ENCODE measurements around the gene NAA25. TPM values are rescaled to one million over a fixed set of nuclear protein-coding genes. Genes with fewer than 3 reads are reported as not detected.

NAA25 gene
- total and polyA plus RNA-seq, 8 donors, result 2.3 to 72.6 (median 11.3) TPM

DNA sequence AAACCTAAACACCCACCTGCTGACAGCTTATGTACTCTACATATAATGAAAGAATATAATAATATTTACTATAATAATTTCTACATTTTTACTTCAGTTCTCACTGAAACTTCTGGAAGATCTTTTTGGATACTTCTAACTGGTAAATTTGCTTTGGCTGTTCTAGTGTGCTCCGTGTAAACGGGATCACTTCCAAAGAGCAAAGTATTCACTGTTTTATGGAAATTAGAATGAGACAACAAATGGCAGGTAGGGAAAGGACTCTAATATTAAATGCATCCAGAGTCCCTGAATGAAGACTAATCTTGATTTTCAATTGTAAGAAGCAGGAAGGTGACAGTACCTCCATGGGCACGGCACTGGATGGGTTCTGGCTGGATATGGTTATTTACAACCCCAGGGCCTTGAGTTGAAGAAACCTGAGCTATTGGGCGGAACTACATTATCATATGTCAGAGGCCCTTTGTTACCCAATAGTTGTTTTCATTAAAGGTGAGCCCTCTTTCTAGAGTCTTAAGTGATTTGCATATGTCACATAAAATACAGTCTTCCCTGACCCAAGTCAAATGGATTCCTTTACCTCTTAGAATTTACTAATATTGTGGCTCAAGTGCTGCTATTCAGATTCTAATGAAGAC, 84.7 kb downstream of the NAA25 start:
- 60 to 81% (median 64%) methylated on average over 4 of the region's 4 CpGs for WGBS, 5 donors
- Histone ChIP-seq H3K27me3 (no peaks in the 10 kb centered on the region), H3K27ac (no peak overlapping the region), H3K4me1 (peaks cover 2 to 34% (median 16%) of the 10 kb centered on the region in 4 donors), H3K4me3 (no peak overlapping the region), H3K9me3 (no peaks in the 10 kb centered on the region), H3K36me3 (peaks cover 19 to 82% (median 69%) of the 10 kb centered on the region in 4 donors)
- no peak for DNase-seq
- intact Hi-C loops (cut with DNase I; ENCODE audit: low total_unique reads), result no loop called here
- no peak for TF ChIP-seq EP300 (IDR thresholded peaks at IDR 0.05)
- TF ChIP-seq, protein P1, sequence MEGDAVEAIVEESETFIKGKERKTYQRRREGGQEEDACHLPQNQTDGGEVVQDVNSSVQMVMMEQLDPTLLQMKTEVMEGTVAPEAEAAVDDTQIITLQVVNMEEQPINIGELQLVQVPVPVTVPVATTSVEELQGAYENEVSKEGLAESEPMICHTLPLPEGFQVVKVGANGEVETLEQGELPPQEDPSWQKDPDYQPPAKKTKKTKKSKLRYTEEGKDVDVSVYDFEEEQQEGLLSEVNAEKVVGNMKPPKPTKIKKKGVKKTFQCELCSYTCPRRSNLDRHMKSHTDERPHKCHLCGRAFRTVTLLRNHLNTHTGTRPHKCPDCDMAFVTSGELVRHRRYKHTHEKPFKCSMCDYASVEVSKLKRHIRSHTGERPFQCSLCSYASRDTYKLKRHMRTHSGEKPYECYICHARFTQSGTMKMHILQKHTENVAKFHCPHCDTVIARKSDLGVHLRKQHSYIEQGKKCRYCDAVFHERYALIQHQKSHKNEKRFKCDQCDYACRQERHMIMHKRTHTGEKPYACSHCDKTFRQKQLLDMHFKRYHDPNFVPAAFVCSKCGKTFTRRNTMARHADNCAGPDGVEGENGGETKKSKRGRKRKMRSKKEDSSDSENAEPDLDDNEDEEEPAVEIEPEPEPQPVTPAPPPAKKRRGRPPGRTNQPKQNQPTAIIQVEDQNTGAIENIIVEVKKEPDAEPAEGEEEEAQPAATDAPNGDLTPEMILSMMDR (IDR thresholded peaks at IDR 0.05), result no peak
- TF ChIP-seq POLR2AphosphoS5 (IDR thresholded peaks at IDR 0.05), result no peak
- no peak for TF ChIP-seq POLR2A (IDR thresholded peaks at IDR 0.05)

DNA sequence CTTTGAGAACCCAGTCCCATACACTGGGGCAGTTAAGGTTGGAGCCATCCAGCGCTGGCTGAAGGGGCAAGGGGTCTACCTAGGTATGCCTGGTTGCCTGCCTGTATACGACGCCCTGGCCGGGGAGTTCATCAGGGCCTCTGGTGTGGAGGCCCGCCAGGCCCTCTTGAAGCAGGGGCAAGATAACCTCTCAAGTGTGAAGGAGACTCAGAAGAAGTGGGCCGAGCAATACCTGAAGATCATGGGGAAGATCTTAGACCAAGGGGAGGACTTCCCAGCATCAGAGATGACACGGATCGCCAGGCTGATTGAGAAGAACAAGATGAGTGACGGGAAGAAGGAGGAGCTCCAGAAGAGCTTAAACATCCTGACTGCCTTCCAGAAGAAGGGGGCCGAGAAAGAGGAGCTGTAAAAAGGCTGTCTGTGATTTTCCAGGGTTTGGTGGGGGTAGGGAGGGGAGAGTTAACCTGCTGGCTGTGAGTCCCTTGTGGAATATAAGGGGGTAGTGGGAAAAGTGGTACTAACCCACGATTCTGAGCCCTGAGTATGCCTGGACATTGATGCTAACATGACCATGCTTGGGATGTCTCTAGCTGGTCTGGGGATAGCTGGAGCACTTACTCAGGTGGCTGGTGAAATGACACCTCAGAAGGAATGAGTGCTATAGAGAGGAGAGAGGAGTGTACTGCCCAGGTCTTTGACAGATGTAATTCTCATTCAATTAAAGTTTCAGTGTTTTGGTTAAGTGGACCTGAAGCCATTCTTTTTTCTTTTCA, 86.2 kb downstream of the NAA25 start:
- Histone ChIP-seq H3K4me1 (peaks cover 6 to 44% (median 26%) of the 10 kb centered on the region in 4 donors), H3K36me3 (peaks cover 15 to 80% (median 67%) of the 10 kb centered on the region in 4 donors)
- WGBS, 5 donors, result 81 to 88% (median 85%) methylated on average over 11 of the region's 11 CpGs

DNA sequence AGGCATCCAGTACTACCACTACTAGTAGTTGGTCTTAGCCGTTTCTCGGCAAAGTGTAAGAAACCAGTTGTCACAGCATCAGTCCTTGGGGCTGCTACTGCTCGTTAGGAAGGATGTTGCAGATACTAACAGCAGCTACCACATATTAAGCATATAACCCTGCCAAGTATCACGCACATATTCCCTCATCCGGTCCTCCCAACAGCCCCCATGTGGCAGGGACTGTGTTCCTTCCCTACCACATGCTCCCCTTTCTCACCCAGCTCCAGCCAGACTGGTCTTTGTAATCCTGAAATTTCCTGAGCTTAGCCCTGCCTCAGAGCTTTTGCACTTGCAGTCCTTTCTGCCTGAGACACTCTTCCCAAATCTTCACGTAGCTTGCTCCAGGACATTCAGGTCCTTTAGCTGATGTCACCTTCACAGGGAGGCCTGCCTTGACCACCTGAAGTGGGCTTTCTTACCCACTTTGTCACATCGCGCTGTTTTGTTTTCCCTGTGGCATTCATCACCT, 87.6 kb downstream of the NAA25 start:
- no peak for DNase-seq
- Histone ChIP-seq H3K36me3 (peaks cover 18 to 89% (median 76%) of the 10 kb centered on the region in 4 donors), H3K4me3 (no peak overlapping the region), H3K27ac (no peak overlapping the region), H3K27me3 (no peaks in the 10 kb centered on the region), H3K4me1 (peaks cover 6 to 39% (median 24%) of the 10 kb centered on the region in 4 donors), H3K9me3 (no peaks in the 10 kb centered on the region)
- TF ChIP-seq POLR2A (IDR thresholded peaks at IDR 0.05) (no peak), POLR2AphosphoS5 (IDR thresholded peaks at IDR 0.05) (no peak), EP300 (IDR thresholded peaks at IDR 0.05) (no peak)
- TF ChIP-seq, protein P1 (IDR thresholded peaks at IDR 0.05), result no peak
- intact Hi-C loops (cut with DNase I; ENCODE audit: low total_unique reads), result no loop called here
- 86 to 94% (median 88%) methylated on average over 8 of the region's 8 CpGs for WGBS, 5 donors

More for the DNA sequence above, 86.2 kb downstream of the NAA25 start:
- TF ChIP-seq EP300 (IDR thresholded peaks at IDR 0.05) (no peak), POLR2AphosphoS5 (IDR thresholded peaks at IDR 0.05) (no peak), POLR2A (IDR thresholded peaks at IDR 0.05) (no peak)
- TF ChIP-seq, protein P1 (IDR thresholded peaks at IDR 0.05), result no peak
- intact Hi-C loops (cut with DNase I; ENCODE audit: low total_unique reads), result no loop called here
- Histone ChIP-seq H3K4me3 (no peak overlapping the region), H3K27ac (no peak overlapping the region), H3K27me3 (no peaks in the 10 kb centered on the region), H3K9me3 (no peaks in the 10 kb centered on the region)
- DNase-seq, result no peak

DNA sequence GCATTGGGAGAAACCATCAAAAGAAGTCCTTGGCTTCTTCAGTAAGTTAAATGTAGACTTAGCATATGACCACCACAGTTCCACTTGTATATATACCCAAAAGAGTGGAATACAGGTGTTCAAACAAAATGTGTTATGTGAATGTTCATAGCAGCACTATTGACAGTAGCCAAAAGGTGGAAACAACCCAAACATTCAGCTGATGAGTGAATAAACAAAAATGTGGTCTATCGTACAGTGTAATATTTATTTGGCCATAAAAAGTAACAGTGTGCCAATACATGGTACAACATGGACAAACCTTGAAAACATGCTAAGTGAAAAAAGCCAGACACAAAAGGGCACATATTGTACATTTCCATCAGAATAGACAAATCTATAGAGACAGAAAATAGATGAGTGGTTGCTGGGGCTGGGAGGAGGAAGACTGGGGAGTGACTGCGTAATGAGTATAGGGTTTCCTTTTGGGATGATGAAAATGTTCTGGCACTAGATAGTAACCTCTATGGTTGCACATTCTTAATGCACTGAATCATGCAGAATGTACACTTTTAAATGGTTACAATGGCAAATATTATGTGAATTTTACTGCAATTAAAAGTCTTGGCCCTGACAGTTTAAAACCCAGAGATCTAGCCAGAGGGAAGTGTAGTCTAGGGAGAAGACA, 89.9 kb downstream of the NAA25 start:
- 59 to 72% (median 64%) methylated on average over 2 of the region's 2 CpGs for WGBS, 5 donors
- H3K4me3 ChIP-seq, result no peak overlapping the region

More for the DNA sequence above, 89.9 kb downstream of the NAA25 start:
- intact Hi-C loops (cut with DNase I; ENCODE audit: low total_unique reads), result no loop called here
- no peak overlapping the region for H3K27ac ChIP-seq
- peaks cover 21 to 78% (median 67%) of the 10 kb centered on the region in 4 donors for H3K36me3 ChIP-seq
- H3K27me3 ChIP-seq, result no peaks in the 10 kb centered on the region
- no peaks in the 10 kb centered on the region for H3K9me3 ChIP-seq
- DNase-seq, result no peak
- TF ChIP-seq EP300 (IDR thresholded peaks at IDR 0.05), result no peak
- H3K4me1 ChIP-seq, result peaks cover 14 to 57% (median 42%) of the 10 kb centered on the region in 4 donors
